Stimulated activated effector memory CD8-positive, alpha-beta T cell treated with anti-CD3 and anti-CD28 coated beads, Interleukin-12 subunit alpha, Interleukin-12 subunit beta, amount 100 ng/mL, for 72 hours (primary cell): Measurements from ENCODE around the gene RCC1.
"Not testable (repeated sequence)": the region's sequence is repeated elsewhere in the genome, so short reads cannot be mapped to it uniquely, and the experiment has no call there.

Experiments used
- ATAC-seq: fragments of 150-1000 bp; cut with Tn5 transposase; 2 replicates; pipeline ENCODE4 v1.10.0; 2021
- DNase-seq, 2 donors: peaks; one replicate each; pipeline ENCODE4 v3.0.0; 2021 to 2022; ENCODE audit warnings: low spot score in 2 of 2
- H3K27ac Mint-ChIP-seq: one replicate; pipeline ENCODE4 v1.8.0; 2022; ENCODE audit warnings: mild to moderate bottlenecking, mixed read lengths
- H3K36me3 Mint-ChIP-seq: one replicate; pipeline ENCODE4 v1.8.0; 2022; ENCODE audit warnings: mild to moderate bottlenecking, mixed read lengths
- H3K4me1 Mint-ChIP-seq: one replicate; pipeline ENCODE4 v1.8.0; 2022; ENCODE audit warnings: mixed read lengths
- H3K4me3 Mint-ChIP-seq: one replicate; pipeline ENCODE4 v1.8.0; 2022; ENCODE audit warnings: mild to moderate bottlenecking, mixed read lengths
- H3K9me3 Mint-ChIP-seq: one replicate; pipeline ENCODE4 v1.8.0; 2022; ENCODE audit warnings: mixed read lengths

The RCC1 gene

GRCh38 chr1:28521502-28522164 is 15.8 kb downstream of the RCC1 start:
- ATAC-seq (no peak), DNase-seq (no peak)
- Mint-ChIP-seq H3K27ac (no peak overlapping the region), H3K4me3 (no peak overlapping the region), H3K9me3 (no peaks in the 10 kb centered on the region), H3K4me1 (peaks cover 40% of the 10 kb centered on the region), H3K36me3 (peaks cover 64% of the 10 kb centered on the region)

- not testable (repeated sequence) for H3K27ac Mint-ChIP-seq, H3K9me3 Mint-ChIP-seq, DNase-seq, ATAC-seq, H3K4me3 Mint-ChIP-seq
- H3K4me1 Mint-ChIP-seq, result peaks cover 34% of the 10 kb centered on the region
- H3K36me3 Mint-ChIP-seq, result peaks cover 61% of the 10 kb centered on the region
Observed at GRCh38 chr1:28522537-28522936, 16.7 kb downstream of the RCC1 start.

GRCh38 chr1:28525002-28525642 is 19.3 kb downstream of the RCC1 start:
- Mint-ChIP-seq H3K4me1 (peaks cover 21% of the 10 kb centered on the region), H3K36me3 (peaks cover 65% of the 10 kb centered on the region)
- not testable (repeated sequence) for H3K27ac Mint-ChIP-seq, DNase-seq, ATAC-seq, H3K9me3 Mint-ChIP-seq, H3K4me3 Mint-ChIP-seq

DNA sequence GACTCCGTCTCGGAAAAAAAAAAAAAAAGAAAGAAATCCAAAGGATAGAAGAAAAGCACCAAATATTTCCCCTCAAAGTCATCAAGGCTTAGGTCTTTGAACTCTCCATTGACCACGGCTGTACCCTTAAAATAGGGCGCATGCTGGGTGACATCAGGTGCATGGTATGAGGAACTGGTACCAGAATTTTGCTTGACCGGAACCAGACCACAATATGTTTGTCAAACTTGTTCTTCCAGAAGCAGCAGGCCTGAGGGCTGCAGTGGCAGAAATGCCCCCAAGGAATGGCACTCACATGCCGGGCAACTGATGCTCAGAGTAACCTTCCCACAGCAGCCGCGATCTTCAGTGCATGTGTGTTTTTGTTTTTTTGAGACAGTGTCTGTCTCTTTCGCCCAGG is 21.0 kb downstream of the RCC1 start:
- DNase-seq (no peak), ATAC-seq (no peak)
- Mint-ChIP-seq H3K4me3 (no peak overlapping the region), H3K4me1 (peaks cover 15% of the 10 kb centered on the region), H3K36me3 (peaks cover 65% of the 10 kb centered on the region), H3K27ac (no peak overlapping the region), H3K9me3 (no peaks in the 10 kb centered on the region)

GRCh38 chr1:28530456-28530855 is 24.6 kb downstream of the RCC1 start:
- H3K4me3 Mint-ChIP-seq, result no peak overlapping the region
- H3K36me3 Mint-ChIP-seq, result peaks cover 73% of the 10 kb centered on the region
- H3K9me3 Mint-ChIP-seq, result no peaks in the 10 kb centered on the region
- no peak for ATAC-seq
- no peak for DNase-seq
- H3K27ac Mint-ChIP-seq, result no peak overlapping the region
- no peaks in the 10 kb centered on the region for H3K4me1 Mint-ChIP-seq

GRCh38 chr1:28534671-28535070 is 28.8 kb downstream of the RCC1 start:
- no peak overlapping the region for H3K27ac Mint-ChIP-seq
- peaks cover 98% of the 10 kb centered on the region for H3K36me3 Mint-ChIP-seq
- no peak overlapping the region for H3K4me3 Mint-ChIP-seq
- H3K4me1 Mint-ChIP-seq, result no peaks in the 10 kb centered on the region
- DNase-seq (no peak), ATAC-seq (no peak)
- H3K9me3 Mint-ChIP-seq, result no peaks in the 10 kb centered on the region

GRCh38 chr1:28535180-28535579 is 29.3 kb downstream of the RCC1 start:
- ATAC-seq (no peak), DNase-seq (no peak)
- Mint-ChIP-seq H3K27ac (no peak overlapping the region), H3K4me1 (no peaks in the 10 kb centered on the region), H3K36me3 (peaks cover 95% of the 10 kb centered on the region), H3K9me3 (no peaks in the 10 kb centered on the region), H3K4me3 (no peak overlapping the region)

DNA sequence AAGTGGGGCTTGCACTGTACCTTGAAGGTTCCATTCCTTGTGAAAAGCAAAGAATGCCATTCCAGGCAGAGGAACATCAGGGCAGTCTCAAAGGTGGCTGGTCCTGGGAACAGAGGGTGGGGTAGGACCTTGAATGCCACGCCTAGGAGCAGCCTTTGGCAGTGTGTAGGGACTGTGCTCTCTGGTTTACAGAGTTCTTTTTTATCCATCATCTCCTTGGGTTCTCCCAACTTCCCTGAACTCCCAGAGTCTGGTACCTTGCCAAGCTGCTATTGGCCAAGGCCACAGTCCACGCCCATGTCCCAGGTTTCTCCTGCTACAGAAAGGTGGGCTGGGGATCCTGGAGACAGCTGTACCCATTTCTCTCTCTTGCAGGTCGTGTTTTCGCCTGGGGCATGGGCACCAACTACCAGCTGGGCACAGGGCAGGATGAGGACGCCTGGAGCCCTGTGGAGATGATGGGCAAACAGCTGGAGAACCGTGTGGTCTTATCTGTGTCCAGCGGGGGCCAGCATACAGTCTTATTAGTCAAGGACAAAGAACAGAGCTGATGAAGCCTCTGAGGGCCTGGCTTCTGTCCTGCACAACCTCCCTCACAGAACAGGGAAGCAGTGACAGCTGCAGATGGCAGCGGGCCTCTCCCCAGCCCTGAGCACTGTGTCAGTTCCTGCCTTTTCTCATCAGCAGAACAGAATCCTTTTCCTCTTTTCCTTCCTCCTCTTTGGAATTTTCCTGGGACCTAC is 31.8 kb downstream of the RCC1 start:
- H3K4me1 Mint-ChIP-seq, result no peaks in the 10 kb centered on the region
- no peak for ATAC-seq
- H3K27ac Mint-ChIP-seq, result peak overlapping the region; percentile 76
- H3K36me3 Mint-ChIP-seq, result peaks cover 71% of the 10 kb centered on the region
- no peak for DNase-seq
- H3K4me3 Mint-ChIP-seq, result no peak overlapping the region
- no peaks in the 10 kb centered on the region for H3K9me3 Mint-ChIP-seq

DNA sequence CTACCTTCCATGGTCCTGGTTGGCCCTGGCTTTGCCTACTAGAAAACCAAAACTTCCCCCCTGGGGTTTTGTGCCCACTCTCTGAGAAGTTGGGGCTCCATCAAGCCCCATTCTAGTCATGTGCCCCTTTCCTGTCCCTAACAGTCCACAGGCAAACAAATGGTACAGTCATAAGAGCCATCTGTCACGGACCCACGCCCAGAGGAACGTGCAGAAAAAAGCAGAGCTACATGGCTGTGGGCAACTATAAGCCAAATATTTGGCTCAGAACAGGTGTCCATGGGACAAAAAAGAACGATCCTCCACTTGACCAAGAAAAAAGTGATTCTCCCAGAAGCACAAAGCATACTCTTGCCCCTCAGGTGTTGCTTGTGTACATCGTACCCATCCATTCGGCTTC is 32.4 kb downstream of the RCC1 start:
- Mint-ChIP-seq H3K36me3 (peaks cover 64% of the 10 kb centered on the region), H3K9me3 (no peaks in the 10 kb centered on the region), H3K4me1 (no peaks in the 10 kb centered on the region), H3K27ac (no peak overlapping the region), H3K4me3 (no peak overlapping the region)
- DNase-seq (no peak), ATAC-seq (no peak)

DNA sequence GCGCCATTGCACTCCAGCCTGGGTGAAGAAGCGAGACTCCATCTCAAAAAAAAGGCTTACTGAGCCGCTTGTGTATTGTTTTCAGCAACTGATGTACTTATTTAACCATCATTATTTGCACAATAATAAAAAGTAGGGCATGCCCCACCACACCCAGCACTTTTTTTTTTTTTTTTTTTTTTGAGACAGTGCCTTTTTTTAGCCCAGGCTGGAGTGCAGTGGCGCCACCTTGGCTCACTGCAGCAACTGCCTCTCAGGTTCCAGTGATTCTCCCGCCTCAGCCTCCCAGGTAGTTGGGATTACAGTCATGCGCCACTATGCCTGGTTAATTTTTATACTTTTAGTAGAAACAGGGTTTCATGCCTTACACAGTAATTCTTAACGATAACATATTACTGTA is 34.8 kb downstream of the RCC1 start:
- no peak for DNase-seq
- no peak overlapping the region for H3K27ac Mint-ChIP-seq
- ATAC-seq, result no peak
- H3K9me3 Mint-ChIP-seq, result no peaks in the 10 kb centered on the region
- H3K4me1 Mint-ChIP-seq, result no peaks in the 10 kb centered on the region
- H3K36me3 Mint-ChIP-seq, result peaks cover 41% of the 10 kb centered on the region
- no peak overlapping the region for H3K4me3 Mint-ChIP-seq

- ATAC-seq, H3K4me1 Mint-ChIP-seq, H3K4me3 Mint-ChIP-seq, DNase-seq, H3K27ac Mint-ChIP-seq, H3K9me3 Mint-ChIP-seq: not testable (repeated sequence)
- peaks cover 32% of the 10 kb centered on the region for H3K36me3 Mint-ChIP-seq
Observed at GRCh38 chr1:28541414-28542015, 35.7 kb downstream of the RCC1 start.

GRCh38 chr1:28545246-28545628 is 39.4 kb downstream of the RCC1 start:
- Mint-ChIP-seq H3K4me3 (no peak overlapping the region), H3K9me3 (no peaks in the 10 kb centered on the region), H3K27ac (no peak overlapping the region), H3K36me3 (no peaks in the 10 kb centered on the region), H3K4me1 (no peaks in the 10 kb centered on the region)
- no peak for ATAC-seq
- no peak for DNase-seq

DNA sequence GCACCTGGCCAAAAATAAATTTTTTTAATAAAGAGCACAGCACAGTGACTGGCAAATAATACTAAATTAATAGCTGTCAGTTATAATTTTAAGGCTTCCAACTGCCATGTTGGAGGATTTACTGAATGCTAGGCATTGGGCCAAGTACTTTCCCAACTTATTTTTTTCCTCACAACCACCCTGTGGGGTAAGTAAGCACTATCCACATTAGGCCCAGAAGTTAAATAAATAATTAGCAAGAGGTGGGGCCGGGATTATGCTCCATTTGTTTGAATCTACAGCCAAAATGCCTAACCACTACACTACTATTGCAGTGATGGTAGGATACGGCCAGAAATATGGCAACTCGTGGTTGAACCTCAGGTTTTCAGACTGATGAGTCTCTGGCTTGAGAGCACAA is 42.5 kb downstream of the RCC1 start:
- Mint-ChIP-seq H3K9me3 (no peaks in the 10 kb centered on the region), H3K4me3 (no peak overlapping the region), H3K36me3 (peaks cover 11% of the 10 kb centered on the region), H3K4me1 (peaks cover 9% of the 10 kb centered on the region), H3K27ac (no peak overlapping the region)
- ATAC-seq, result no peak
- no peak for DNase-seq

- peaks cover 42% of the 10 kb centered on the region for H3K36me3 Mint-ChIP-seq
- ATAC-seq (no peak), DNase-seq (no peak)
- peaks cover 18% of the 10 kb centered on the region for H3K4me1 Mint-ChIP-seq
- H3K9me3 Mint-ChIP-seq, result no peaks in the 10 kb centered on the region
- no peak overlapping the region for H3K4me3 Mint-ChIP-seq
- H3K27ac Mint-ChIP-seq, result no peak overlapping the region
Observed at GRCh38 chr1:28551381-28551780, 45.5 kb downstream of the RCC1 start.

DNA sequence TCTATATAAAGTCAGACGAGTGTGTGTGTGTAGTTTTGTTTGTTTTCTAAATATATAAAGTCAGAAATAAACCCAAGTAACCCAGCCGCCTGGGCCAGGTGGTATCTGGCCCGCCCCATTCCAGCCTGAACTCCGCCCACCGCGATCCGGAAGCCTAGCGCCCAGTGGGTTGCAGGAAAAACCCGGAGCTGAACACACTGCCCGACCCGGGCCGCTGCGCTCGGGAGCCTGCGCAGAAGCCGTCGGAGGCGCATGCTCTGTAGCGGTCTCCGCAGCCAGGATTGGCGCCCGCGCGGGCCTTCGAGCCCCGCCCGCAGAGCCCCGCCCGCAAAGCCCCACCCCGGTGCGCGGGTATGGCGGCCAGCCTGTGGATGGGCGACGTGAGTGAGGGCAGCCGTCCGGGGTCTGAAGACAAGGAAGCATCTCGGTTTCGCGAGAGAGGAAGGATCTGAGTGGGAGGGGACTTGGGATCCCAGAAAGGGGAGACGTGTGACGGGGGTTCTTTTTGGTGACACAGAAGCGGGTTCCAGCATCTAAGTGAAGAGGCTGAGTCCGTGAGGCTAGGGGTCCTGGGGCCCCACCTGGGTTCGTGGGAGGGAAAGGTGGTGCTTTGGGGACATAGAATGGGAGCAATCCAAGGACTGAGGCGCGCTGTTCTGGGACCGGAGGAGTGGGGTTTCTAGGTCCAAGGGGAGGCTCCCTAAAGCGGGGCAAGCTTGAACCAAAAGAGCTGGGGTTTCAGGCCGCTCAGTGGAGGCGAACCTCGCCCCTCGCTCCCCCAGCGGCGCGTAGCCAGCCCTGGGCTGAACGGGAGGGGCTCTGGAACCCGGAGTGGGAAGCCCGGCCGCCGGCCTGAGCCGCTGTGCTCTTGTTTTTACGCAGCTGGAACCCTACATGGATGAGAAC is 47.2 kb downstream of the RCC1 start, which contains the start of gene TRNAU1AP:
TRNAU1AP (plus strand) TSS at position 328 of the 906 bp plus-strand sequence; CDS start at position 354, 26 bp downstream.
- Mint-ChIP-seq H3K36me3 (peaks cover 58% of the 10 kb centered on the region), H3K4me3 (peak within 1 kb of the TSS; percentile 98), H3K27ac (peak within 1 kb of the TSS; percentile 98), H3K4me1 (peaks cover 18% of the 10 kb centered on the region), H3K9me3 (no peaks in the 10 kb centered on the region)
- peak; percentile 97 to 99 for DNase-seq
- ATAC-seq, result peak; percentile 93
